Activated T-cell treated with anti-CD3 and anti-CD28 coated beads, Interleukin-2, amount 50 U/mL, for 1 hour (primary cell): Measurements from ENCODE around the gene SBNO2.
"Not testable (repeated sequence)": the region's sequence is repeated elsewhere in the genome, so short reads cannot be mapped to it uniquely, and the experiment has no call there.

Source experiments
- DNase-seq: peaks from one replicate; pipeline ENCODE4 v3.0.0-alpha.2; 2020

Gene SBNO2

GRCh38 chr19:1134431-1134830 is 39.6 kb downstream of the SBNO2 start:
- no peak for DNase-seq

GRCh38 chr19:1133471-1133929 is 40.6 kb downstream of the SBNO2 start:
- DNase-seq, result peak; percentile 77

GRCh38 chr19:1132552-1133383 is 41.3 kb downstream of the SBNO2 start:
- no peak for DNase-seq

DNA sequence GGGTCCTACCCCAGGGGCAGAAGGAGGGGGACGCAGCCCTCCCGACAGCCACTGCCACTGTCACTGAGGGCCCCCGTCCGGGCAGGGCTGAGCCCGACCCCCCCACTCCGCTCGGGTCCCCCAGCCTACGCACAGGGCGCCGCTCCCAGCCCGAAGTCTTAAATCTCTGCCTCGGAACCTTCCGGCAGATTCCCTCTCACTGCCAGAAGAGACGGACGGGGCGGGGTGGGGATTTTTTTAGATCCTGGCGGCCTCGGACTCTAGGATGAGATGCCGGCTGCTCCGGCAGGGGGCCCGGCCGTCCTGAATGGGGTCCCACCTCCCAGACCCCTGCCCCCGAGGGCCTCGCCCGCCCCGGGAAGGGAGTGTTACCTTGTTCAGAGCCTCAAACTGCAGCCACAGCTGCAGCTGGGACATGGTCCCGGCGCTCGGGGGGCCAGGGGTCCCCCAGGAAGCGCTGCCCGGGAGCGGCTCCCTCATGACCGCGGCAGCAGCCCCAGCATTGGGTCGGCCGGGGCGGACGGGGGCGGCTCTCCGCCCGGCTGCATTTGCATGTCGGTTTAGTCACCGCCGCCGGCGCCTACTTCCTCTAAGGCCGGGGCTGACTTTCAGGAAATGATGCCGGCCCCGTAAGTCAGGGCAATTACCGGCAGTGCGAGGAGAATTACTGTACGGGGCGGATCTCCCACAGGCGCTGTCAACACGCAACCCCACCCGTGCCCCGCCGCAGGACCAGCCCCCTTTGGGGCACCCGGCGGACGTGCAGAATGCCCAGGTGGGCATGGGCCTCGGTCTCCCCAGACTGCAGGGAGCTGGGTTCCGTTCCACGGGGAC is 42.1 kb downstream of the SBNO2 start:
- DNase-seq, result peak; percentile 83

DNA sequence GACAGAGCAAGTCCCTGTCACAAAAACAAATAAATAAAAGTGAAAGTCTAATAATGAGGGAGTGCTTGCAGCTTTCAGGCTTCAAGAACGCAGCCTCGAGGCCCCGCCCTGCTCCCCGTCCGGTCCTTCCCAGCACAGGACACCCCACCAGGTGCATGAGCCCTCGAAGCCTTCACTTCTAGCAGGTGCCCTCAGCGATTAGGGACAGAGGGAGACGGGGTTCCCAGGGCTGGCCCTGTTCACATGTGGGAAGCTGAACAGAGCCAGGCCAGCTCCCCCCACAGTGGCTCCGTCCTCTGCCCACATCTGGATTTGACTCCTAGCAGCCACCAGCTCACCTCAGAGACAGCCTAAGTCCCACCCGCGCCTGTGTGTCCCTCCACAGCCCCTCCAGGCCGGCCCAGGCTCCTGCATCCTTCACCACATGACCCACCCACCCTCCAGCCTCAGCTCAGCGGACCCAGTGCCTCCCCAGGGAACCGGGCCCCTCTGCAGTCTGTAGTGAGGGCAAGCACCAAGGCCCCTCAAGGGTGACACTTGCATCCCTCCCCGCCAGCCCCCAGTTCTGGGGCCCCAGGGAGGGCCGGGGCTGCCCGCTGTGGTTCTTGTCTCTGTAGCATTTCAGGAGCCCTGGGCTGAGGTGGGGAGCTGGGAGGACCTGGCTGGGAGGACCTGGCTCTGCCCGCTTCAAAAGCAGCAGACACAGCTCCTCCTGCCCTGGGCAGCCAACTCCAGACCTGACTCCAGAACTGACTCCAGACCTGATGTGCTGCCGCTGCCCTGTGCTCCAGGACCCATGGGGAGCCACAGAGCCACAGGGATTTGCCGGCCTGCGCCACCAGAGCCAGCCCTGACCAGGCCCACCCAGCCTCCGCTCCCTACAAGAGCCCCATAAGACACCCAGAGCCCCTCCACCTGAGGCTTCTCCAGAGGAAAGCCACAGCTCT is 43.0 kb downstream of the SBNO2 start:
- peak; percentile 52 for DNase-seq

GRCh38 chr19:1129535-1129934 is 44.5 kb downstream of the SBNO2 start:
- no peak for DNase-seq

- DNase-seq, result not testable (repeated sequence)
Observed at GRCh38 chr19:1129084-1129483, 45.0 kb downstream of the SBNO2 start.

GRCh38 chr19:1128106-1128505 is 46.0 kb downstream of the SBNO2 start:
- no peak for DNase-seq

- peak; percentile 16 for DNase-seq
Observed at GRCh38 chr19:1126984-1127760, 46.9 kb downstream of the SBNO2 start.

GRCh38 chr19:1125601-1126467 is 48.2 kb downstream of the SBNO2 start:
- DNase-seq, result no peak

DNA sequence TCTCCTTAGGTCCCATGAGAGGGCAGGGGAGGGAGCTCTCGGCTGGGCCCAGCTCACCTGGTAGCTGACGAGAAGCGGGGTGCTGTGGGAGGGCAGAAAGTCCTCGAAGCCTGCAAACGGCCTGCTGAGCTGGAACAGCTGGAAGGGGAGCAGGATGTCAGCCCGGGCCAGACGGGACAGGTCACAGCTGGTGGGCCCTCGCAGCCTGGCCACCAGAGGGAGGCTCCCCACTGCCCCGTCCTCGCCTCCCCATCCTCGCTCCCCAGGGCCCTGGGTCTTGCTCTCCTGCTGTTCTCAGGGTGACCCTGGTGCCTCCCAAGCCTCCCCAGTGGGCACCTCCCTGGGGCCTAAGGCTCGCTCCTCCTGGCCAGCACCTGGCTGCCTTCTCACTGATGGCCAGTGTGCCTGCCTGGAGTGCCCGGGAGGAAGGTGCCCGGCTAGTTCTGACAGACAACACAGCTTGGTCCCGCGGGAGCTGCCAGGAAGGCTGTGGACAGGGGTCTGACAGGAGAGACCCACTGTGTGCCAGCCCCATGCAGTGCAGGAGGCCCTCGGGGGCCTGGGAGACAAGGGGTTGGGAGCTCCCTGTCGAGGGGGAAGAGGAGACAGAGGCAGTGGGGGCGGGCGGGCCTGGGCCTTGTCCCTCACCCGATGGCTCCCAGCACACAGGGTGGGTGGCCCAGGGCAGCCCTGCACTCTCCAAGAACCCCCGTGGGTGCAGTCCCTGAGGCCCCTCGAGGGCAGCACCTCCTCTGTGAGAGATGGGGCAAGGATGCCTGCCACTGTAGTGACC is 50.0 kb downstream of the SBNO2 start:
- no peak for DNase-seq

GRCh38 chr19:1123381-1123780 is 50.7 kb downstream of the SBNO2 start:
- no peak for DNase-seq

GRCh38 chr19:1122972-1123363 is 51.1 kb downstream of the SBNO2 start:
- DNase-seq, result no peak

GRCh38 chr19:1122021-1122971 is 51.8 kb downstream of the SBNO2 start:
- no peak for DNase-seq

DNA sequence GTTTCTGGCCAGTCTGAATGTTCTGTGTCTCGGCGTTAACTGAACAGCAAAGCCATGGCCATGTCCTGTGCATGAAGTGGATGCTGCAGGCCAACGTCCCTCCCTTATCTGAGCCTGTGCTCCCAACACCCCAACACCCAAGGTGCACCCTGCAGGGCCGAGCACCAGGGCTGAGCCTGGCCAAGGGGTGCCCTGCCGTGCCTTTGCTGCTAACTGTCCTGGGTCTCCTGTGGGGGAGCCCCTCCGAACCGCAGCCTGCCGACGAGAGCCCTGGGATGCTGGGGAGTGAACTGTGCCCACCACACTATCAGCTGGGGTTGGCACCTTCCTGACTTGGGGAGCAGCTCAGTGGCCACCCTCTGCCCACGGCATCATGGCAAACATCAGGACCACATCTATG is 52.7 kb downstream of the SBNO2 start:
- DNase-seq, result no peak

- DNase-seq, result no peak
Observed at GRCh38 chr19:1119475-1120217, 54.4 kb downstream of the SBNO2 start.

- no peak for DNase-seq
Observed at GRCh38 chr19:1118999-1119398, 55.1 kb downstream of the SBNO2 start.

DNA sequence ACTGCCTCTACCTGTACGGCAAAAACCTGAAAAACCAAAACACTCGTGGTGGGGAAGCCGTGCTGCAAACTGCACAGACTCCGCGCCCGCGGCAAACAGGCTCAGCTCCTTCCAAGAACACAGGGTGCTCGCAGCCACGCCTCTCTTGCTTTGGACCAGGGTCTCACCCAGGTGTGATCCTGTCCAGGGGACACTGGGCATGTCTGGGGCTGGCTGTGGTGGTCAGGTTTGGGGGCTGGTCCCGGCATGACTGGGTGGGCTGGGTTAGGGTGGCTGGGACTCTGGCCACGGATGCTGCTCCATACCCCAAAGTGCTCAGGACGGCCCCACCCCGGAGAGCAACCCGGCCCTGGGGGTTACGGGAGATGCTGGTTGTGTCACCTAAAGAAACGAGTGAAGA is 56.4 kb downstream of the SBNO2 start:
- DNase-seq, result no peak
